Erythroblast (primary cell): Measurements from ENCODE around the gene ARSA.

ENCODE experiments used
- GATA1 ChIP-seq: IDR thresholded peaks from 2 replicates; pipeline ENCODE4 v1.6.1; 2011; ENCODE audit warnings: low read depth, mild to moderate bottlenecking, control low read depth, low read length, moderate library complexity
- POLR2A ChIP-seq: IDR thresholded peaks from 2 replicates; pipeline ENCODE4 v1.6.1; 2011; ENCODE audit warnings: mild to moderate bottlenecking, low read length

GRCh38 chr22:50577987-50578775 is 49.8 kb downstream of the ARSA start, which contains the start of gene CPT1B:
- TF ChIP-seq POLR2A = no peak
- no peak for TF ChIP-seq GATA1
